WTC11 (cell line): Measurements from ENCODE around the gene UBL5. TPM values are rescaled to one million over a fixed set of nuclear protein-coding genes. Genes with fewer than 3 reads are reported as not detected.

Source experiments
- ATAC-seq: fragments of 200-7000 bp; cut with Tn5 transposase; 2 replicates; pipeline ENCODE4 v1.10.0; 2021; ENCODE audit warnings: mild to moderate bottlenecking, moderate library complexity
- CTCF ChIA-PET: fragments of 300-600 bp; sonication (Branson Sonifier 250); formaldehyde crosslinking; loops from one replicate; lab custom pipeline; 2021; ENCODE audit warnings: antibody characterized with exemption; lab: Charles Lee
- POLR2A ChIA-PET: fragments of 350-600 bp; sonication (Branson Sonifier 250); formaldehyde crosslinking; loops from one replicate; lab custom pipeline; 2021; ENCODE audit warnings: antibody characterized with exemption; lab: Charles Lee
- DNase-seq: peaks from one replicate; pipeline ENCODE4 v3.0.0; 2021; ENCODE audit warnings: low spot score
- H3K27ac Mint-ChIP-seq: 2 replicates; pipeline ENCODE4 v1.8.0; 2021; ENCODE audit warnings: mixed read lengths
- H3K27me3 Mint-ChIP-seq: 2 replicates; pipeline ENCODE4 v1.8.0; 2021; ENCODE audit warnings: low read depth, mild to moderate bottlenecking, moderate library complexity, mixed read lengths
- H3K36me3 Mint-ChIP-seq: 2 replicates; pipeline ENCODE4 v1.8.0; 2021; ENCODE audit warnings: mixed read lengths
- H3K4me1 Mint-ChIP-seq: 2 replicates; pipeline ENCODE4 v1.8.0; 2022; ENCODE audit warnings: mixed read lengths
- H3K4me3 Mint-ChIP-seq: 2 replicates; pipeline ENCODE4 v1.8.0; 2021; ENCODE audit warnings: mild to moderate bottlenecking, moderate library complexity, mixed read lengths
- H3K9me3 Mint-ChIP-seq: 2 replicates; pipeline ENCODE4 v1.8.0; 2021; ENCODE audit warnings: mixed read lengths
- AR ChIP-seq: fragments of 250-450 bp; sonication (Bioruptor Pico); IDR thresholded peaks from 2 replicates; pipeline ENCODE4 v1.9.0; 2021; ENCODE audit warnings: mild to moderate bottlenecking
- ARID4B ChIP-seq: sonication (generic); formaldehyde crosslinking; IDR thresholded peaks from 2 replicates; pipeline ENCODE4 v1.8.0; 2023; ENCODE audit warnings: missing genetic modification reagents, mild to moderate bottlenecking, borderline replicate concordance
- ATF3 ChIP-seq: sonication (generic); formaldehyde crosslinking; conservative IDR thresholded peaks from 2 replicates; pipeline ENCODE4 v1.8.1; 2022; ENCODE audit warnings: mild to moderate bottlenecking, missing genetic modification reagents
- CREB1 ChIP-seq: sonication (generic); formaldehyde crosslinking; IDR thresholded peaks from 2 replicates; pipeline ENCODE4 v1.8.0; 2023; ENCODE audit warnings: mild to moderate bottlenecking, missing genetic modification reagents
- CREM ChIP-seq: sonication (generic); formaldehyde crosslinking; IDR thresholded peaks from 2 replicates; pipeline ENCODE4 v1.8.1; 2022; ENCODE audit warnings: mild to moderate bottlenecking, missing genetic modification reagents, moderate library complexity
- ESRRA ChIP-seq: sonication (generic); formaldehyde crosslinking; IDR thresholded peaks from 2 replicates; pipeline ENCODE4 v1.8.1; 2022; ENCODE audit warnings: mild to moderate bottlenecking, missing genetic modification reagents, borderline replicate concordance
- FOXK1 ChIP-seq: sonication (generic); formaldehyde crosslinking; IDR thresholded peaks from 2 replicates; pipeline ENCODE4 v1.8.0; 2022; ENCODE audit warnings: mild to moderate bottlenecking, moderate library complexity, missing genetic modification reagents
- GRHL2 ChIP-seq: fragments of 250-450 bp; sonication (Bioruptor Pico); IDR thresholded peaks from 2 replicates; pipeline ENCODE4 v1.8.0; 2022; ENCODE audit warnings: mild to moderate bottlenecking, moderate library complexity; ENCODE audit not compliant: insufficient replicate concordance, severe bottlenecking
- JUN ChIP-seq: sonication (generic); formaldehyde crosslinking; IDR thresholded peaks from 2 replicates; pipeline ENCODE4 v1.8.0; 2023; ENCODE audit warnings: mild to moderate bottlenecking, missing genetic modification reagents
- KAT7 ChIP-seq: sonication (generic); formaldehyde crosslinking; IDR thresholded peaks from 2 replicates; pipeline ENCODE4 v1.8.1; 2023; ENCODE audit warnings: missing genetic modification reagents, mild to moderate bottlenecking, borderline replicate concordance
- MLX ChIP-seq: sonication (generic); formaldehyde crosslinking; IDR thresholded peaks from 2 replicates; pipeline ENCODE4 v1.8.1; 2023; ENCODE audit warnings: mild to moderate bottlenecking, missing genetic modification reagents, moderate library complexity
- MXD4 ChIP-seq: fragments of 250-450 bp; sonication (Bioruptor Pico); IDR thresholded peaks from 2 replicates; pipeline ENCODE4 v1.8.0; 2021; ENCODE audit warnings: mild to moderate bottlenecking, moderate library complexity, borderline replicate concordance
- MYBL2 ChIP-seq: sonication (generic); formaldehyde crosslinking; IDR thresholded peaks from 2 replicates; pipeline ENCODE4 v1.8.1; 2023; ENCODE audit warnings: mild to moderate bottlenecking, moderate library complexity, missing genetic modification reagents
- NFE2L1 ChIP-seq: sonication (generic); formaldehyde crosslinking; IDR thresholded peaks from 2 replicates; pipeline ENCODE4 v1.8.1; 2023; ENCODE audit warnings: missing genetic modification reagents
- NR3C1 ChIP-seq: sonication (generic); formaldehyde crosslinking; conservative IDR thresholded peaks from 2 replicates; pipeline ENCODE4 v1.8.1; 2023; ENCODE audit warnings: low read depth, mild to moderate bottlenecking, missing genetic modification reagents
- PRRX2 ChIP-seq: fragments of 250-450 bp; sonication (Bioruptor Pico); IDR thresholded peaks from 2 replicates; pipeline ENCODE4 v1.8.0; 2021; ENCODE audit warnings: mild to moderate bottlenecking
- SMAD4 ChIP-seq: sonication (generic); formaldehyde crosslinking; IDR thresholded peaks from 2 replicates; pipeline ENCODE4 v1.8.0; 2022; ENCODE audit warnings: mild to moderate bottlenecking, missing genetic modification reagents
- ZNF121 ChIP-seq: sonication (generic); formaldehyde crosslinking; IDR thresholded peaks from 2 replicates; pipeline ENCODE4 v1.8.0; 2023; ENCODE audit warnings: missing genetic modification reagents
- ZNF219 ChIP-seq: sonication (generic); formaldehyde crosslinking; IDR thresholded peaks from 2 replicates; pipeline ENCODE4 v1.8.0; 2023; ENCODE audit warnings: missing genetic modification reagents, mild to moderate bottlenecking, borderline replicate concordance
- ZNF263 ChIP-seq: sonication (generic); formaldehyde crosslinking; IDR thresholded peaks from 2 replicates; pipeline ENCODE4 v1.8.1; 2022; ENCODE audit warnings: low read depth, mild to moderate bottlenecking, moderate library complexity, missing genetic modification reagents
- ZNF423 ChIP-seq: fragments of 250-450 bp; sonication (Bioruptor Pico); IDR thresholded peaks from 2 replicates; pipeline ENCODE4 v2.1.2; 2022; ENCODE audit warnings: mild to moderate bottlenecking, moderate library complexity
- ZNF425 ChIP-seq: fragments of 250-450 bp; sonication (Bioruptor Pico); conservative IDR thresholded peaks from 2 replicates; pipeline ENCODE4 v1.9.0; 2021; ENCODE audit warnings: mild to moderate bottlenecking
- ZNF671 ChIP-seq: fragments of 250-450 bp; sonication (Bioruptor Pico); IDR thresholded peaks from 2 replicates; pipeline ENCODE4 v1.8.0; 2021; ENCODE audit warnings: mild to moderate bottlenecking
- total RNA-seq: library from RNA; stranded (reverse); gene quantifications from 3 replicates; pipeline ENCODE4 v1.2.3, GENCODE V29; 2021

UBL5 gene
- total RNA-seq, 1 experiment from 2014 or later, result 402 TPM

- peaks cover 35% of the 10 kb centered on the region for H3K36me3 Mint-ChIP-seq
- ATAC-seq (no peak), DNase-seq (no peak)
- ChIA-PET CTCF (no interaction called here), POLR2A (no interaction called here)
- TF ChIP-seq KAT7 (CRISPR knock-in tag) (no peak), ESRRA (CRISPR knock-in tag) (no peak), CREM (no peak), ZNF219 (no peak), ATF3 (CRISPR knock-in tag) (no peak), SMAD4 (CRISPR knock-in tag) (no peak), MLX (CRISPR knock-in tag) (no peak), GRHL2 (no peak), ZNF121 (CRISPR knock-in tag) (no peak), ZNF263 (CRISPR knock-in tag) (no peak), JUN (no peak), CREB1 (no peak), PRRX2 (CRISPR knock-in tag) (no peak), ARID4B (no peak), NFE2L1 (CRISPR knock-in tag) (no peak), MXD4 (CRISPR knock-in tag) (no peak)
- peaks cover 8% of the 10 kb centered on the region for H3K4me1 Mint-ChIP-seq
- H3K27me3 Mint-ChIP-seq, result no peaks in the 10 kb centered on the region
- no peak overlapping the region for H3K4me3 Mint-ChIP-seq
- no peak overlapping the region for H3K27ac Mint-ChIP-seq
- no peaks in the 10 kb centered on the region for H3K9me3 Mint-ChIP-seq
Measured at GRCh38 chr19:9858766-9859165, 31.0 kb downstream of the UBL5 start.

- Mint-ChIP-seq H3K9me3 (no peaks in the 10 kb centered on the region), H3K36me3 (peaks cover 29% of the 10 kb centered on the region), H3K27ac (no peak overlapping the region), H3K27me3 (no peaks in the 10 kb centered on the region), H3K4me1 (peaks cover 12% of the 10 kb centered on the region), H3K4me3 (no peak overlapping the region)
- no peak for TF ChIP-seq MYBL2 (CRISPR knock-in tag)
- TF ChIP-seq NR3C1 (CRISPR knock-in tag), result no peak
- no peak for TF ChIP-seq MXD4 (CRISPR knock-in tag)
- no peak for TF ChIP-seq MLX (CRISPR knock-in tag)
- no peak for TF ChIP-seq FOXK1 (CRISPR knock-in tag)
- no peak for TF ChIP-seq ZNF425 (CRISPR knock-in tag)
- TF ChIP-seq ZNF423 (CRISPR knock-in tag), result no peak
- no peak for TF ChIP-seq ZNF671 (CRISPR knock-in tag)
- no peak for TF ChIP-seq AR (CRISPR knock-in tag)
- TF ChIP-seq JUN, result no peak
- POLR2A ChIA-PET, result interaction anchor here (0.5 kb wide), 1 partner anchor 643 kb away, joined by 3 read pairs; the partner anchor contains the start of gene KEAP1
- ATAC-seq (no peak), DNase-seq (no peak)
- CTCF ChIA-PET, result interaction anchor here (0.7 to 1.6 kb wide), 2 partner anchors 10 to 167 kb away, joined by 3 read pairs; no protein-coding TSS in a partner anchor
Measured at GRCh38 chr19:9860407-9860806, 32.7 kb downstream of the UBL5 start.
